Measurements from ENCODE around the gene ADPRH. TPM values are rescaled to one million over a fixed set of nuclear protein-coding genes. Genes with fewer than 3 reads are reported as not detected.

The ADPRH gene
- total RNA-seq, 1 experiment from 2014 or later, result 3.6 TPM

DNA sequence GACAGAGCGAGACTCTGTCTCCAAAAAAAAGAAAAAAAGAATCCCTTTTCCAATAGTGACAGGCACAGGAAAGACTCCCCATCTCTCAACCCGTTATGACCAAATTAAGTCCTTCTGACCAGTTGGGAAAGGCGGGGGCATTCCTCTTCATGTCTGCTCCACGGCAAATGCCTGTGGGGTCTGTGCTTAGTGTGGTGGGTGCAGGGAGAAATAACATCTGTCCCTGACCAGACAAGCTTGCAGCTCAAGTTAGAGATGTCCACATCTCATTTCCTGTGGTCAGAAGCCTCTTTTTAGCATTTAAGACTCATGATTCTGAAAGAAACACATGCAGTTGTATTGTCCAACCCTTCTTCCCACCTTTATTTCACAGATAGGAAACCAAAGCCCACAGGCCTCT, 34.6 kb downstream of the ADPRH start (continued):
- TF ChIP-seq, protein P1, sequence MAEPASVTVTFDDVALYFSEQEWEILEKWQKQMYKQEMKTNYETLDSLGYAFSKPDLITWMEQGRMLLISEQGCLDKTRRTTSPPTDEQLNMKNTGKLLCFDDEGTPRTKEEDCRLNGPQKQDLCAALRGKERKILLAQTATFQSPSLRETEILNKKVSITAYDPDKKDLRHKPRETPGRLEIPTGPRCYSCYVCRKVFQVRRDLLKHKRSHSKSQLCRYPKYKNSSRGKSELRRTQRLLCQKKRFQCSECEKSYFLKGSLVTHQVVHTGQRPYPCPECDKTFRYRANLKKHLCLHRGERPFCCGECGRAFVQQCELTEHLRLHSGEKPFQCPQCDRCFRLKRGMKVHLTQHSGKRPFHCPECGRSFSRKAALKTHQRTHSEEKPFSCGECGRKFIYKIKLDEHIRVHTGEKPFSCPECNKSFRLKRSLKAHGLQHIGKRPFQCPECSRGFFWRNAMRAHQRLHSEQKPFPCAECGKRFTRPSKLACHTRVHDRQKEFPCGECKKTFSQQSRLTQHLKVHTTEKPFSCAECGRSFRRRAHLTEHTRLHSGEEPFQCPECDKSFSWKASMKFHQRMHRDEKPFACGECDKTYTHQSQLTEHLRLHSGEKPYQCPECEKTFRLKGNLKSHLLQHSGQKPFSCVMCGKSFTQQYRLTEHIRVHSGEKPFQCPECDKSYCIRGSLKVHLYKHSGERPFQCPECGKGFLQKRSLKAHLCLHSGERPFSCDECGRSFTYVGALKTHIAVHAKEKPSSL (CRISPR knock-in tag; conservative IDR thresholded peaks at IDR 0.05), result no peak
- TF ChIP-seq ZBTB21 (CRISPR knock-in tag; IDR thresholded peaks at IDR 0.05; ENCODE audit: borderline replicate concordance) (no peak), EMX1 (CRISPR knock-in tag; IDR thresholded peaks at IDR 0.05) (no peak)

DNA sequence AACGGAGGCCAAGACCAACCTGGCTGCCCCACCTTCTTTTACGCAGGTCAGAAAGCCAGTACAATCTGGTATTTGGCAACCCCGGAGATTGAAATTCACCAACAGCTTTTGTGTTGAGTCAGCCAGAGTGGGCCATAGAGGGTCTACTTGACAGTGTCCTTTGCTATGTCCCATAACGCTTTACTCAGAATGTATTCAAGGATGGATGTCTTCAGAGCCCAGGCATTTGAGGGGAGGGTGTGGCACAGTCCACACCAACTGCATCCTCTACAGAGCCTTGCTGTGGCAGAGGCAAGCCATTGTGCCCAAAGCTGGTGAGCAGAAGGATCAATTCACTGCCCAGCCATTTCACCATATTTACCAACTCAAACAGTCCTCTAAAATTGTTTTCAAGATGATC, 36.8 kb downstream of the ADPRH start:
- ChIA-PET CTCF (no interaction called here), POLR2A (no interaction called here)
- DNase-seq (ENCODE audit: low spot score), result no peak
- no peak for ATAC-seq
- no peak overlapping the region for H3K4me3 Mint-ChIP-seq
- H3K36me3 Mint-ChIP-seq, result no peaks in the 10 kb centered on the region
- no peaks in the 10 kb centered on the region for H3K9me3 Mint-ChIP-seq
- no peaks in the 10 kb centered on the region for H3K4me1 Mint-ChIP-seq
- no peak overlapping the region for H3K27ac Mint-ChIP-seq
- no peak for TF ChIP-seq CDX4 (CRISPR knock-in tag; IDR thresholded peaks at IDR 0.05; ENCODE audit: borderline replicate concordance)
- no peak for TF ChIP-seq ZNF423 (CRISPR knock-in tag; IDR thresholded peaks at IDR 0.05)
- no peak for TF ChIP-seq MAX (CRISPR knock-in tag; IDR thresholded peaks at IDR 0.05)
- no peak for TF ChIP-seq ERG (CRISPR knock-in tag; IDR thresholded peaks at IDR 0.05)
- TF ChIP-seq OVOL2 (CRISPR knock-in tag; IDR thresholded peaks at IDR 0.05; ENCODE audit: borderline replicate concordance), result no peak
- TF ChIP-seq ETV6 (CRISPR knock-in tag; IDR thresholded peaks at IDR 0.05), result no peak
- TF ChIP-seq PRRX2 (CRISPR knock-in tag; IDR thresholded peaks at IDR 0.05), result no peak
- no peak for TF ChIP-seq ZBTB21 (CRISPR knock-in tag; IDR thresholded peaks at IDR 0.05; ENCODE audit: borderline replicate concordance)
- no peaks in the 10 kb centered on the region; the same call in none of the 2 replicates for H3K27me3 Mint-ChIP-seq (ENCODE audit: low read depth)

- Mint-ChIP-seq H3K4me3 (no peak overlapping the region), H3K27me3 (ENCODE audit: low read depth) (no peaks in the 10 kb centered on the region; the same call in none of the 2 replicates), H3K9me3 (peaks cover 2% of the 10 kb centered on the region; the same call in 1 of the 2 replicates), H3K36me3 (no peaks in the 10 kb centered on the region), H3K27ac (no peak overlapping the region), H3K4me1 (no peaks in the 10 kb centered on the region)
- no peak for ATAC-seq
- CTCF ChIA-PET, result no interaction called here
- no peak for DNase-seq (ENCODE audit: low spot score)
- POLR2A ChIA-PET, result no interaction called here
- TF ChIP-seq NFE2L1 (CRISPR knock-in tag; IDR thresholded peaks at IDR 0.05), result no peak
- TF ChIP-seq ZNF416 (CRISPR knock-in tag; IDR thresholded peaks at IDR 0.05), result no peak
- no peak for TF ChIP-seq SOX15 (CRISPR knock-in tag; IDR thresholded peaks at IDR 0.05)
- TF ChIP-seq, protein P2, sequence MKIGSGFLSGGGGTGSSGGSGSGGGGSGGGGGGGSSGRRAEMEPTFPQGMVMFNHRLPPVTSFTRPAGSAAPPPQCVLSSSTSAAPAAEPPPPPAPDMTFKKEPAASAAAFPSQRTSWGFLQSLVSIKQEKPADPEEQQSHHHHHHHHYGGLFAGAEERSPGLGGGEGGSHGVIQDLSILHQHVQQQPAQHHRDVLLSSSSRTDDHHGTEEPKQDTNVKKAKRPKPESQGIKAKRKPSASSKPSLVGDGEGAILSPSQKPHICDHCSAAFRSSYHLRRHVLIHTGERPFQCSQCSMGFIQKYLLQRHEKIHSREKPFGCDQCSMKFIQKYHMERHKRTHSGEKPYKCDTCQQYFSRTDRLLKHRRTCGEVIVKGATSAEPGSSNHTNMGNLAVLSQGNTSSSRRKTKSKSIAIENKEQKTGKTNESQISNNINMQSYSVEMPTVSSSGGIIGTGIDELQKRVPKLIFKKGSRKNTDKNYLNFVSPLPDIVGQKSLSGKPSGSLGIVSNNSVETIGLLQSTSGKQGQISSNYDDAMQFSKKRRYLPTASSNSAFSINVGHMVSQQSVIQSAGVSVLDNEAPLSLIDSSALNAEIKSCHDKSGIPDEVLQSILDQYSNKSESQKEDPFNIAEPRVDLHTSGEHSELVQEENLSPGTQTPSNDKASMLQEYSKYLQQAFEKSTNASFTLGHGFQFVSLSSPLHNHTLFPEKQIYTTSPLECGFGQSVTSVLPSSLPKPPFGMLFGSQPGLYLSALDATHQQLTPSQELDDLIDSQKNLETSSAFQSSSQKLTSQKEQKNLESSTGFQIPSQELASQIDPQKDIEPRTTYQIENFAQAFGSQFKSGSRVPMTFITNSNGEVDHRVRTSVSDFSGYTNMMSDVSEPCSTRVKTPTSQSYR (CRISPR knock-in tag; IDR thresholded peaks at IDR 0.05), result no peak
- no peak for TF ChIP-seq TCF7 (CRISPR knock-in tag; IDR thresholded peaks at IDR 0.05; ENCODE audit: low read depth)
- no peak for TF ChIP-seq SMAD4 (CRISPR knock-in tag; IDR thresholded peaks at IDR 0.05)
- TF ChIP-seq E2F5 (CRISPR knock-in tag; IDR thresholded peaks at IDR 0.05), result no peak
- TF ChIP-seq ZNF263 (CRISPR knock-in tag; IDR thresholded peaks at IDR 0.05; ENCODE audit: low read depth), result no peak
- TF ChIP-seq IRF2 (CRISPR knock-in tag; IDR thresholded peaks at IDR 0.05; ENCODE audit: borderline replicate concordance, low read depth), result no peak
- TF ChIP-seq, protein P3, sequence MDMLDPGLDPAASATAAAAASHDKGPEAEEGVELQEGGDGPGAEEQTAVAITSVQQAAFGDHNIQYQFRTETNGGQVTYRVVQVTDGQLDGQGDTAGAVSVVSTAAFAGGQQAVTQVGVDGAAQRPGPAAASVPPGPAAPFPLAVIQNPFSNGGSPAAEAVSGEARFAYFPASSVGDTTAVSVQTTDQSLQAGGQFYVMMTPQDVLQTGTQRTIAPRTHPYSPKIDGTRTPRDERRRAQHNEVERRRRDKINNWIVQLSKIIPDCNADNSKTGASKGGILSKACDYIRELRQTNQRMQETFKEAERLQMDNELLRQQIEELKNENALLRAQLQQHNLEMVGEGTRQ (CRISPR knock-in tag; IDR thresholded peaks at IDR 0.05), result no peak
- TF ChIP-seq, protein P4, sequence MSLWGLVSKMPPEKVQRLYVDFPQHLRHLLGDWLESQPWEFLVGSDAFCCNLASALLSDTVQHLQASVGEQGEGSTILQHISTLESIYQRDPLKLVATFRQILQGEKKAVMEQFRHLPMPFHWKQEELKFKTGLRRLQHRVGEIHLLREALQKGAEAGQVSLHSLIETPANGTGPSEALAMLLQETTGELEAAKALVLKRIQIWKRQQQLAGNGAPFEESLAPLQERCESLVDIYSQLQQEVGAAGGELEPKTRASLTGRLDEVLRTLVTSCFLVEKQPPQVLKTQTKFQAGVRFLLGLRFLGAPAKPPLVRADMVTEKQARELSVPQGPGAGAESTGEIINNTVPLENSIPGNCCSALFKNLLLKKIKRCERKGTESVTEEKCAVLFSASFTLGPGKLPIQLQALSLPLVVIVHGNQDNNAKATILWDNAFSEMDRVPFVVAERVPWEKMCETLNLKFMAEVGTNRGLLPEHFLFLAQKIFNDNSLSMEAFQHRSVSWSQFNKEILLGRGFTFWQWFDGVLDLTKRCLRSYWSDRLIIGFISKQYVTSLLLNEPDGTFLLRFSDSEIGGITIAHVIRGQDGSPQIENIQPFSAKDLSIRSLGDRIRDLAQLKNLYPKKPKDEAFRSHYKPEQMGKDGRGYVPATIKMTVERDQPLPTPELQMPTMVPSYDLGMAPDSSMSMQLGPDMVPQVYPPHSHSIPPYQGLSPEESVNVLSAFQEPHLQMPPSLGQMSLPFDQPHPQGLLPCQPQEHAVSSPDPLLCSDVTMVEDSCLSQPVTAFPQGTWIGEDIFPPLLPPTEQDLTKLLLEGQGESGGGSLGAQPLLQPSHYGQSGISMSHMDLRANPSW (CRISPR knock-in tag; conservative IDR thresholded peaks at IDR 0.05; ENCODE audit: low read depth), result no peak
- TF ChIP-seq RORB (CRISPR knock-in tag; IDR thresholded peaks at IDR 0.05), result no peak
- TF ChIP-seq ZNF138 (CRISPR knock-in tag; conservative IDR thresholded peaks at IDR 0.05), result no peak
- TF ChIP-seq MAX (CRISPR knock-in tag; IDR thresholded peaks at IDR 0.05), result no peak
These were observed 39.8 kb downstream of the ADPRH start for GRCh38 chr3:119619094-119619493.
